Uterus (tissue), 2 donors: ENCODE data around the gene HIC1.

Source experiments
- CTCF ChIP-seq, 4 experiments: fragments of 200-600 bp in 2 of 4; fragments of 450-650 bp in 2 of 4; sonication (generic) in 2 of 4; IDR thresholded peaks; one replicate each; pipeline ENCODE4 v1.5.1; 2016 to 2019; ENCODE audit warnings: antibody characterized with exemption in 4 of 4, mild to moderate bottlenecking in 2 of 4, moderate library complexity in 1 of 4
- POLR2A ChIP-seq, 2 donors: fragments of 450-650 bp; IDR thresholded peaks; one replicate each; pipeline ENCODE4 v1.6.1; 2016; ENCODE audit warnings: antibody characterized with exemption in 2 of 2, mild to moderate bottlenecking in 1 of 2, moderate library complexity in 1 of 2

- TF ChIP-seq POLR2A (IDR thresholded peaks at IDR 0.05) = no peak
- no peak for TF ChIP-seq CTCF (IDR thresholded peaks at IDR 0.05)
Observed at GRCh38 chr17:2085648-2085949, 30.7 kb downstream of the HIC1 start.
